Esophagus squamous epithelium (tissue), 5 donors: ENCODE results near the gene SCAMP1. TPM values are rescaled to one million over a fixed set of nuclear protein-coding genes. Genes with fewer than 3 reads are reported as not detected.

ENCODE experiments used
- DNase-seq: peaks from one replicate; lab custom pipeline; 2025; lab: John Stamatoyannopoulos, UW
- H3K27ac ChIP-seq, 4 donors: fragments of 200-600 bp; sonication (generic); one replicate each; pipeline ENCODE4 v1.5.1; 2016 to 2019; ENCODE audit warnings: mild to moderate bottlenecking in 1 of 4
- H3K27me3 ChIP-seq, 4 donors: fragments of 200-600 bp; sonication (generic); 1 replicate in 3 of 4; 2 replicates in 1 of 4; pipeline versions ENCODE4 v1.5.1 to v1.6.0; 2017 to 2021; ENCODE audit warnings: antibody characterized with exemption in 1 of 4
- H3K36me3 ChIP-seq, 3 donors: fragments of 200-600 bp; sonication (generic); one replicate each; pipeline ENCODE4 v1.5.1; 2016 to 2019
- H3K4me1 ChIP-seq, 3 donors: fragments of 200-600 bp; sonication (generic); one replicate each; pipeline ENCODE4 v1.5.1; 2017 to 2019
- H3K4me3 ChIP-seq, 4 donors: fragments of 200-600 bp; sonication (generic); 1 replicate in 3 of 4; 2 replicates in 1 of 4; pipeline ENCODE4 v1.5.1; 2016 to 2019; ENCODE audit warnings: mild to moderate bottlenecking in 2 of 4, moderate library complexity in 1 of 4
- H3K9me3 ChIP-seq, 3 donors: fragments of 200-600 bp; sonication (generic); one replicate each; pipeline ENCODE4 v1.5.1; 2016 to 2019
- CTCF ChIP-seq, 6 experiments: fragments of 450-650 bp in 4 of 6; fragments of 200-600 bp in 2 of 6; sonication (generic) in 2 of 6; IDR thresholded peaks; one replicate each; pipeline ENCODE4 v1.5.1; 2016 to 2019; ENCODE audit warnings: antibody characterized with exemption in 6 of 6, mild to moderate bottlenecking in 4 of 6, moderate library complexity in 4 of 6
- POLR2A ChIP-seq, 4 donors: fragments of 450-650 bp; IDR thresholded peaks; one replicate each; pipeline ENCODE4 v1.6.1; 2017; ENCODE audit warnings: antibody characterized with exemption in 4 of 4, mild to moderate bottlenecking in 4 of 4, moderate library complexity in 3 of 4
- WGBS, 2 donors: methylation state at CpG; one replicate each; pipeline ENCODE4 v1.1.5; 2018; 5-methylcytosine and 5-hydroxymethylcytosine counted together
- intact Hi-C: fragments of 100-400 bp; cut with DNase I; formaldehyde crosslinking; loops from one replicate; pipeline ENCODE4 v1.15.0; 2022
- total RNA-seq, 4 donors: library from RNA; depleted of rRNA; stranded (reverse); fragments of >200 nt; gene quantifications; one replicate each; pipeline ENCODE4 v1.1.0, GENCODE V29; 2016
- donor health status: DM: yes; HTN: yes; CAD: no.

Gene SCAMP1
- total RNA-seq, 4 donors from 2014 or later = 15.2 to 27.6 (median 21.3) TPM

GRCh38 chr5:78467140-78467539 is 106.7 kb downstream of the SCAMP1 start:
- intact Hi-C loops = no loop called here
- H3K27ac ChIP-seq = no peak overlapping the region
- TF ChIP-seq CTCF (IDR thresholded peaks at IDR 0.05) (no peak), POLR2A (IDR thresholded peaks at IDR 0.05) (no peak)
- no peaks in the 10 kb centered on the region for H3K9me3 ChIP-seq
- no peak overlapping the region for H3K4me3 ChIP-seq
- DNase-seq = no peak
- 100% methylated on average over 1 of the region's 1 CpG for WGBS, 2 donors
- peaks cover 0 to 25% (median 0%) of the 10 kb centered on the region in 3 donors for H3K36me3 ChIP-seq
- no peaks in the 10 kb centered on the region for H3K27me3 ChIP-seq
- H3K4me1 ChIP-seq = no peaks in the 10 kb centered on the region

GRCh38 chr5:78467752-78468357 is 107.4 kb downstream of the SCAMP1 start:
- Histone ChIP-seq H3K4me3 (no peak overlapping the region), H3K36me3 (peaks cover 0 to 25% (median 0%) of the 10 kb centered on the region in 3 donors), H3K9me3 (no peaks in the 10 kb centered on the region), H3K4me1 (no peaks in the 10 kb centered on the region), H3K27ac (no peak overlapping the region), H3K27me3 (no peaks in the 10 kb centered on the region)
- TF ChIP-seq CTCF (IDR thresholded peaks at IDR 0.05) (peak; percentile 59 to 84 (median 76)), POLR2A (IDR thresholded peaks at IDR 0.05) (no peak)
- 6 to 15% methylated on average over 3 of the region's 3 CpGs for WGBS, 2 donors
- DNase-seq = no peak
- intact Hi-C loops = no loop called here

- intact Hi-C loops = no loop called here
- TF ChIP-seq CTCF (IDR thresholded peaks at IDR 0.05) (no peak), POLR2A (IDR thresholded peaks at IDR 0.05) (no peak)
- H3K9me3 ChIP-seq = no peaks in the 10 kb centered on the region
Measured at GRCh38 chr5:78471896-78472295, 111.5 kb downstream of the SCAMP1 start.

GRCh38 chr5:78472469-78473106 is 112.2 kb downstream of the SCAMP1 start:
- H3K27me3 ChIP-seq = no peaks in the 10 kb centered on the region
- TF ChIP-seq CTCF (IDR thresholded peaks at IDR 0.05) = peak in 1 of 6 experiments; percentile 30
- no peak for TF ChIP-seq POLR2A (IDR thresholded peaks at IDR 0.05)
- H3K27ac ChIP-seq = no peak overlapping the region
- H3K4me1 ChIP-seq = no peaks in the 10 kb centered on the region
- no peak overlapping the region for H3K4me3 ChIP-seq
- intact Hi-C loops = no loop called here
- H3K9me3 ChIP-seq = no peaks in the 10 kb centered on the region
- no peak for DNase-seq
- H3K36me3 ChIP-seq = peaks cover 0 to 5% (median 0%) of the 10 kb centered on the region in 3 donors

More at GRCh38 chr5:78471896-78472295, 111.5 kb downstream of the SCAMP1 start:
- peaks cover 0 to 5% (median 0%) of the 10 kb centered on the region in 3 donors for H3K36me3 ChIP-seq
- H3K27ac ChIP-seq = no peak overlapping the region
- H3K4me1 ChIP-seq = no peaks in the 10 kb centered on the region
- DNase-seq = no peak
- H3K27me3 ChIP-seq = no peaks in the 10 kb centered on the region
- no peak overlapping the region for H3K4me3 ChIP-seq

GRCh38 chr5:78473751-78474150 is 113.3 kb downstream of the SCAMP1 start:
- WGBS, 2 donors = 91 to 100% methylated on average over 1 of the region's 1 CpG
- no peak for TF ChIP-seq POLR2A (IDR thresholded peaks at IDR 0.05)
- no peak for TF ChIP-seq CTCF (IDR thresholded peaks at IDR 0.05)
- H3K9me3 ChIP-seq = no peaks in the 10 kb centered on the region
- H3K27me3 ChIP-seq = no peaks in the 10 kb centered on the region
- peaks cover 0 to 5% (median 0%) of the 10 kb centered on the region in 3 donors for H3K36me3 ChIP-seq
- H3K27ac ChIP-seq = no peak overlapping the region
- no peaks in the 10 kb centered on the region for H3K4me1 ChIP-seq
- DNase-seq = no peak
- no peak overlapping the region for H3K4me3 ChIP-seq
- intact Hi-C loops = no loop called here
